LNCaP clone FGC (cell line): Measurements from ENCODE around the gene PIEZO1.

ENCODE experiments used
- DNase-seq: peaks from one replicate; pipeline ENCODE4 v3.0.0-alpha.2; 2011; ENCODE audit warnings: low read depth
- H3K4me3 ChIP-seq: 2 replicates; pipeline ENCODE4 v1.5.1; 2011; ENCODE audit warnings: mild to moderate bottlenecking, low read depth, low read length, control low read depth
- TF ChIP-seq, protein P1 (sequence below): IDR thresholded peaks from 2 replicates; pipeline ENCODE4 v1.5.1; 2012; ENCODE audit warnings: mild to moderate bottlenecking; ENCODE audit not compliant: control insufficient read depth, insufficient read depth; ENCODE audit errors: extremely low read depth

Gene PIEZO1

DNA sequence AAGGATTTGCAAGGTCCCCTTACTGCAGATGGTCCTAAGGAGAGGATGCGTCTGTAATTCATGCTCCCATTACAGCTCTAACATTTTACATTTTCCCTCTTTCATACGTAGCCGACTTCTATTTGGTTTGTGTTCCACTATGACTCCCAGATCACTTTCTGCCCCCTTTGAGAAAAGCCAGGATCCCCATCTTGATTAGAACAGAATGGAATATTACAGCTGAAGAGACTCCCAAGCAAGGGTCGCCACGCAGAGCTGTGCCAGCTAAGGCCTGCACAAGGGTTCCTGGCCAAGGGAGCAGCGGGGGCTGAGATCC lies 15.2 kb upstream of the PIEZO1 start:
- H3K4me3 ChIP-seq, result no peak overlapping the region
- DNase-seq, result no peak
- TF ChIP-seq, protein P1, sequence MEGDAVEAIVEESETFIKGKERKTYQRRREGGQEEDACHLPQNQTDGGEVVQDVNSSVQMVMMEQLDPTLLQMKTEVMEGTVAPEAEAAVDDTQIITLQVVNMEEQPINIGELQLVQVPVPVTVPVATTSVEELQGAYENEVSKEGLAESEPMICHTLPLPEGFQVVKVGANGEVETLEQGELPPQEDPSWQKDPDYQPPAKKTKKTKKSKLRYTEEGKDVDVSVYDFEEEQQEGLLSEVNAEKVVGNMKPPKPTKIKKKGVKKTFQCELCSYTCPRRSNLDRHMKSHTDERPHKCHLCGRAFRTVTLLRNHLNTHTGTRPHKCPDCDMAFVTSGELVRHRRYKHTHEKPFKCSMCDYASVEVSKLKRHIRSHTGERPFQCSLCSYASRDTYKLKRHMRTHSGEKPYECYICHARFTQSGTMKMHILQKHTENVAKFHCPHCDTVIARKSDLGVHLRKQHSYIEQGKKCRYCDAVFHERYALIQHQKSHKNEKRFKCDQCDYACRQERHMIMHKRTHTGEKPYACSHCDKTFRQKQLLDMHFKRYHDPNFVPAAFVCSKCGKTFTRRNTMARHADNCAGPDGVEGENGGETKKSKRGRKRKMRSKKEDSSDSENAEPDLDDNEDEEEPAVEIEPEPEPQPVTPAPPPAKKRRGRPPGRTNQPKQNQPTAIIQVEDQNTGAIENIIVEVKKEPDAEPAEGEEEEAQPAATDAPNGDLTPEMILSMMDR, result no peak

DNA sequence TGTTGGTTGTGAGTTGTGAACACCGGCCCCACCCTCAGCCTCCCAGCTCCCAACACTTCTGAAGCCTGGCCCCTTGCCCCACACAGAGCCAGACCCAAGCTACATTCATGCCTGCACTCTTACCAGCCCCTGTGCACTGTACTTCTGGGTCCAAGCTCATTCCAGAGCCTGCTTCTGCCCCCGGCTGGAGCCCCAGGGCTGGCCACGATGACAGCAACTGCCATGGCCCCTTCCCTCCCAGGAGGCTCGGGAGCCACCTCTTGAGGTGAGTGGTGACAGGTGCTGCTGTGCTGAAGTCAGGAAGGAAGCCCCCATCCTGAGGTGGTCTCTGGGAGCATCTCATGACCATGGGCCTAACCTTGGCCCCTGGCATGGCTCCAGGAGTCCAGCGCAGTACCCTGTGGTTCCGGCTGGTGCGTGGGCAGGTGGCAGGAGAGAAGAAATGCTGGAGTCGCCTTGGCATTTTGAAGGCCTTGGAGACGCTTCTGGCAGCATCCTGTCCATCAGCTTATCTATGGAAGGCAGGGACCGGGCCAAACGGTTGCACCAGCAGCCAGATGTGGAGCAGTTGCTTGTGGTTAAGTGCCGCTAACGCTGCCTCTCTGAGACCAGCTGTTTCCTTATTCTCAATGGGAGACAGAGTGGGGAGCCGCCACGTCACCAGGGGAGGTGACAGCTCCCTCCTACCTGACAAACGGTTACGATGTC lies 14.7 kb upstream of the PIEZO1 start:
- no peak for DNase-seq
- no peak overlapping the region for H3K4me3 ChIP-seq
- TF ChIP-seq, protein P1, result no peak

DNA sequence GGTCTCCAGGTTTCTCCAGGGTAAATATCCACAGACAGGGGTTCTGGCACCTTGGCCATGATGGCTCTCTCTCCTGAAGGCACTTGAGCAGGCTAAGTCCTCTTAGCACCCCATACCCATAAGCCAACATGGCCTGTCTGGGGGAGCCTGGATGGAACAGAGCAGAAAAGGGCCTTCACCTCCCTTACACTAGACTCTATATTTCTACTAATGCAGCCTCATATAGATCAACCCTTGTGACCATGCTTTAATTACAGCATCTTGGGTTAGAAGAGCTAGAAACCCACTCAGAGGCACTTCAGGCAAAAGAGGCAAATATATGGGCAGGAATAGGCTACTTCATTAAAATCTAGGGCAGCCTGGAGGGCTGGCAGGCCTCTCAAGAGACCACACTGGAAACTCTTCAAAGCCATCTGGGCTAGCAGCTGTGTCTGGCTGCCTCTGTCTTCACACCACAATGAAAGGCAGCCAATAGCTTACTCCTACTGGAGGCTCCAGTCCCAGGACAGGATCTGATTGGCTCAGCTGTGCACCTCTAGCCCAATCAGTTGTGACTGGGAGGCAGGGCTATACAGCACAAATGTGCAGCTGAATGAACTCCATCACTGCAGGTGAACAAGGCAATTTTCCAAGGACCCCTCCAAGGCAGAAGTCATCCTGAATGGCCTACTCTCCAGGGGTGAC lies 13.9 kb upstream of the PIEZO1 start:
- no peak for DNase-seq
- no peak overlapping the region for H3K4me3 ChIP-seq
- TF ChIP-seq, protein P1, result no peak

DNA sequence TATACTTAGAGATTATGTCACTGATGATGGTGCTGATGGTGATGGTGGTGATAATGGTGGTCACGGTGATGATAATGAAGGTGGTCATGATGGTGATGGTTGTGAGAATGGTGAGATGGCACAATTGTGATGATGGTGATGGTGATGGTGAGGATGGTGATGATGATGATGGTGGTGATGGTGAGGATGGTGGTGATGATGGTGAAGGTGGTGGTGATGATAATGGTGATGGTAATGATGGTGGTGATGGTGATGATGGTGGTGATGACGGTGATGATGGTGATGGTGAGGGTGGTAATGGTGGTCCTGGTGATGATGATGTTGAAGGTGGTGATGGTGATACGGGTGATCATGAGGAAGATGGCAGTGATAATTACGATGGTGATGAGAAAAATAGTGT lies 13.1 kb upstream of the PIEZO1 start:
- DNase-seq, result no peak
- TF ChIP-seq, protein P1, result no peak
- no peak overlapping the region for H3K4me3 ChIP-seq

DNA sequence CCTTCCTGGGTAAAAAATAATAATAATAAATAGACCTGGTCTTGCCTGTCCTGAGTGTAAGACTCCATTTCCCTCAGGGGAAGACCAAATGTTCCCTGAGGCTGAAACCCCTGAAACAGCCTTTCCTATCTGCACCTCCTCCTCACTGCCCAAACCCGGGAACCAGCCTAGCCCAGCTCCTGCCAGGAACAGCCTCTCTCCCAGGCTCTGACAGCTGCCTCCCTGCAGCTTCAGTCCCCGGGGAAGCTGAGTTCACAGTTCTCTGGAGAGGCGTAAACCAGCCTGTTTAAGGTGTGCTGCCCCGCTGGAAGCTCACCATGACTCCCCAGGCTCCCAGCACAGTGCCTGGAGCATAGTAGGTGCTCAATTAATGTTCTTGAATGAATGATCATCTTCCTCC lies 11.3 kb upstream of the PIEZO1 start:
- TF ChIP-seq, protein P1, result no peak
- DNase-seq, result no peak
- no peak overlapping the region for H3K4me3 ChIP-seq

GRCh38 chr16:88793251-88793954 lies 8.4 kb upstream of the PIEZO1 start:
- no peak for DNase-seq
- TF ChIP-seq, protein P1, result no peak
- H3K4me3 ChIP-seq, result no peak overlapping the region
